Endothelial cell of umbilical vein (primary cell): Measurements from ENCODE around the gene ACOX3. TPM values are rescaled to one million over a fixed set of nuclear protein-coding genes. Genes with fewer than 3 reads are reported as not detected.

Source experiments
- BruUV-seq: library from RNA; stranded (reverse); fragments of 400-500 nt; replicated peaks from 2 replicates; lab custom pipeline; 2021; lab: Mats Ljungman, UMichigan
- CTCF ChIA-PET: fragments of 300-600, 350-600 bp; sonication (Branson Sonifier 250); formaldehyde crosslinking; loops from one replicate; lab custom pipeline; 2021; ENCODE audit warnings: antibody characterized with exemption, inconsistent platforms; lab: Charles Lee
- POLR2A ChIA-PET: fragments of 300-600, 350-600 bp; sonication (Branson Sonifier 250); formaldehyde crosslinking; loops from one replicate; lab custom pipeline; 2021; ENCODE audit warnings: antibody characterized with exemption, inconsistent platforms; lab: Charles Lee
- DNase-seq: peaks from one replicate; pipeline ENCODE4 v3.0.0-alpha.2; 2011; ENCODE audit warnings: low read depth, low spot score
- FAIRE-seq: peaks from 2 replicates; lab custom pipeline; 2011; peaks lifted over from hg19 to GRCh38; lab: Jason Lieb, UNC
- H2AFZ ChIP-seq: 2 replicates; pipeline ENCODE4 v1.6.0; 2012; ENCODE audit warnings: low read depth, low read length, control low read depth, inconsistent platforms
- H3K27ac ChIP-seq: 2 replicates; pipeline ENCODE4 v1.5.1; 2011; ENCODE audit warnings: low read depth, mild to moderate bottlenecking, control low read depth, low read length, moderate library complexity; ENCODE audit not compliant: insufficient read depth
- H3K27me3 ChIP-seq, 2 experiments: 2 replicates each; pipeline versions ENCODE4 v1.6.0 to v1.6.1; 2011; ENCODE audit warnings: low read length in 2 of 2, mixed read lengths in 1 of 2; ENCODE audit not compliant: control insufficient read depth in 2 of 2, insufficient read depth in 2 of 2
- H3K36me3 ChIP-seq, 2 experiments: 2 replicates in 1 of 2; 3 replicates in 1 of 2; pipeline ENCODE4 v1.5.1; 2011; ENCODE audit warnings: low read length in 2 of 2, mild to moderate bottlenecking in 1 of 2, moderate library complexity in 1 of 2; ENCODE audit not compliant: control insufficient read depth in 2 of 2, insufficient read depth in 2 of 2; ENCODE audit errors: extremely low read depth in 1 of 2
- H3K4me1 ChIP-seq: 3 replicates; pipeline ENCODE4 v1.5.1; 2011; ENCODE audit warnings: mild to moderate bottlenecking, low read length; ENCODE audit not compliant: control insufficient read depth, insufficient read depth; ENCODE audit errors: extremely low read depth
- H3K4me2 ChIP-seq: 2 replicates; pipeline ENCODE4 v1.6.1; 2011; ENCODE audit warnings: low read length, control low read depth, mixed read lengths; ENCODE audit not compliant: insufficient read depth
- H3K4me3 ChIP-seq, 3 experiments: fragments of 200-600 bp in 1 of 3; sonication (generic), shearing (Covaris generic) in 1 of 3; replicated peaks in 1 of 3; 2 replicates each; pipeline ENCODE4 v1.5.1; 2011 to 2016; ENCODE audit warnings: control low read depth in 3 of 3, low read length in 3 of 3, mild to moderate bottlenecking in 2 of 3, inconsistent platforms in 1 of 3, low read depth in 1 of 3, moderate library complexity in 1 of 3; ENCODE audit not compliant: insufficient read depth in 1 of 3
- H3K79me2 ChIP-seq: 2 replicates; pipeline ENCODE4 v1.6.0; 2012; ENCODE audit warnings: low read length, inconsistent platforms; ENCODE audit not compliant: control insufficient read depth, insufficient read depth
- H3K9ac ChIP-seq: replicated peaks from 2 replicates; pipeline ENCODE3; 2011; ENCODE audit warnings: low read length, control low read depth; ENCODE audit not compliant: insufficient read depth; ENCODE audit errors: extremely low read depth
- H3K9me1 ChIP-seq: replicated peaks from 3 replicates; pipeline ENCODE4 v1.6.0; 2011; ENCODE audit warnings: mild to moderate bottlenecking, low read length; ENCODE audit not compliant: control insufficient read depth, insufficient read depth; ENCODE audit errors: extremely low read depth
- H3K9me3 ChIP-seq: replicated peaks from 2 replicates; pipeline ENCODE4 v1.5.1; 2012; ENCODE audit warnings: low read length, inconsistent platforms; ENCODE audit not compliant: control insufficient read depth, insufficient read depth
- H4K20me1 ChIP-seq: replicated peaks from 2 replicates; pipeline ENCODE3; 2011; ENCODE audit warnings: mild to moderate bottlenecking, low read length; ENCODE audit not compliant: control insufficient read depth, insufficient read depth; ENCODE audit errors: extremely low read depth
- CTCF ChIP-seq, 2 donors: IDR thresholded peaks; 1 replicate in 1 of 2; 2 replicates in 1 of 2; pipeline ENCODE4 v1.5.1; 2011; ENCODE audit warnings: low read length in 2 of 2, mild to moderate bottlenecking in 2 of 2, moderate library complexity in 2 of 2, control low read depth in 1 of 2, inconsistent platforms in 1 of 2, low read depth in 1 of 2; ENCODE audit not compliant: insufficient read depth in 1 of 2; ENCODE audit errors: extremely low read depth in 1 of 2
- EZH2 ChIP-seq: IDR thresholded peaks from 2 replicates; pipeline ENCODE4 v1.6.1; 2012; ENCODE audit warnings: borderline replicate concordance, low read depth, mild to moderate bottlenecking, moderate library complexity, low read length, inconsistent platforms; ENCODE audit not compliant: severe bottlenecking
- FOS ChIP-seq: IDR thresholded peaks from 2 replicates; pipeline ENCODE4 v1.6.1; 2011; ENCODE audit warnings: mild to moderate bottlenecking, low read length, moderate library complexity, borderline replicate concordance; ENCODE audit not compliant: insufficient read depth
- GATA2 ChIP-seq: IDR thresholded peaks from 2 replicates; pipeline ENCODE4 v1.7.0; 2011; ENCODE audit warnings: low read depth, mild to moderate bottlenecking, moderate library complexity, mixed read lengths, low read length; ENCODE audit not compliant: insufficient read length, insufficient read depth
- JUN ChIP-seq: IDR thresholded peaks from 2 replicates; pipeline ENCODE4 v1.6.1; 2011; ENCODE audit warnings: borderline replicate concordance, low read depth; ENCODE audit not compliant: insufficient read length, insufficient read depth
- MAX ChIP-seq: IDR thresholded peaks from 2 replicates; pipeline ENCODE4 v1.6.1; 2011; ENCODE audit not compliant: insufficient read depth, insufficient read length
- MYC ChIP-seq: IDR thresholded peaks from one replicate; pipeline ENCODE4 v1.6.1; 2011; ENCODE audit warnings: mild to moderate bottlenecking, low read depth, low read length
- POLR2A ChIP-seq: IDR thresholded peaks from 2 replicates; pipeline ENCODE4 v1.6.1; 2012; ENCODE audit warnings: low read depth, mild to moderate bottlenecking, control low read depth, low read length
- POLR2AphosphoS5 ChIP-seq: IDR thresholded peaks from 2 replicates; pipeline ENCODE4 v1.6.1; 2012; ENCODE audit warnings: low read depth, mild to moderate bottlenecking, control low read depth, low read length, moderate library complexity; ENCODE audit not compliant: insufficient read depth
- dilution Hi-C: fragments of 300-500 bp; cut with MboI; formaldehyde crosslinking; loops from one replicate; pipeline ENCODE4 v1.15.0; 2019; ENCODE audit warnings: low sequenced_read_pairs; ENCODE audit not compliant: extremely low pct_ligation_motif_present
- intact Hi-C: fragments of 100-400 bp; cut with micrococcal nuclease; formaldehyde crosslinking; loops from one replicate; pipeline ENCODE4 v1.10.0; 2022
- polyA plus RNA-seq, 4 experiments: library from polyadenylated mRNA; depleted of rRNA in 3 of 4; stranded (reverse) in 3 of 4; unstranded in 1 of 4; fragments of >200 nt; gene quantifications; 2 replicates each; pipeline versions ENCODE4 v1.2.1 to v1.2.3, GENCODE V29; 2011 to 2012; ENCODE audit warnings: missing spikeins in 1 of 4
- total RNA-seq: library from RNA; stranded (reverse); gene quantifications from 2 replicates; pipeline ENCODE4 v1.2.3, GENCODE V29; 2021

ACOX3 gene
- total and polyA plus RNA-seq, 2 donors (not counting 3 experiments of a cell fraction or from before 2014, with no cell fraction given): 13.0 to 26.3 TPM

- Histone ChIP-seq H3K79me2 (no peaks in the 10 kb centered on the region), H2AFZ (no peak overlapping the region), H3K9me1 (no peaks in the 10 kb centered on the region), H3K4me1 (peaks cover 15% of the 10 kb centered on the region), H3K36me3 (peaks cover 0 to 9% of the 10 kb centered on the region in 2 experiments), H3K4me3 (no peak overlapping the region), H3K27me3 (no peaks in the 10 kb centered on the region), H3K4me2 (no peak overlapping the region), H3K27ac (no peak overlapping the region), H3K9me3 (no peaks in the 10 kb centered on the region), H4K20me1 (no peaks in the 10 kb centered on the region), H3K9ac (no peak overlapping the region)
- intact Hi-C loops: no loop called here
- DNase-seq (no peak), FAIRE-seq (no peak)
- ChIA-PET CTCF (interaction anchor here (2.9 kb wide), 1 partner anchor 15 kb away, joined by 8 read pairs; no protein-coding TSS in a partner anchor), POLR2A (no interaction called here)
- BruUV-seq: no TSS peak
- no peak for TF ChIP-seq MAX
- TF ChIP-seq EZH2: no peak
- TF ChIP-seq FOS: no peak
- TF ChIP-seq CTCF (IDR thresholded peaks at IDR 0.05; ENCODE audit: extremely low read depth in 1 of 2, insufficient read depth in 1 of 2, low read depth in 1 of 2, low read length in 2 of 2): no peak
- no peak for TF ChIP-seq GATA2
- no peak for TF ChIP-seq POLR2A
- no peak for TF ChIP-seq JUN
- no peak for TF ChIP-seq MYC
- TF ChIP-seq POLR2AphosphoS5: no peak
- dilution Hi-C loops: no loop called here
Observed at GRCh38 chr4:8387615-8388527, 52.7 kb downstream of the ACOX3 start.
